ENCODE data around the gene MRPL48. TPM values are rescaled to one million over a fixed set of nuclear protein-coding genes. Genes with fewer than 3 reads are reported as not detected.

The MRPL48 gene
- total RNA-seq, 2 donors from 2014 or later, result 36.4 to 55.3 TPM

GRCh38 chr11:73760679-73761402, 26.8 kb upstream of the MRPL48 start, which contains the start of gene RAB6A:
Gene RAB6A, minus strand, starts transcription at chr11:73761074. Its CDS starts 439 bp downstream, at chr11:73760635.
- Histone ChIP-seq H3K27ac (ENCODE audit: low read depth, low read length) (peak within 1 kb of the TSS; percentile 85), H3K36me3 (ENCODE audit: control insufficient read depth, insufficient read depth, low read length) (no peaks in the 10 kb centered on the region), H3K9ac (ENCODE audit: extremely low read depth, low read length, poor library complexity, severe bottlenecking) (peak within 1 kb of the TSS; percentile 84), H3K9me3 (ENCODE audit: control insufficient read depth, low read length) (no peaks in the 10 kb centered on the region), H3K4me1 (ENCODE audit: control insufficient read depth, insufficient read depth, low read length) (no peaks in the 10 kb centered on the region), H3K4me3 (ENCODE audit: low read length) (peak within 1 kb of the TSS; percentile 96), H3K27me3 (ENCODE audit: control insufficient read depth, insufficient read depth, low read length, poor library complexity, severe bottlenecking) (no peaks in the 10 kb centered on the region)
- H3K36me3 Mint-ChIP-seq (ENCODE audit: low read depth), result peaks cover 3% of the 10 kb centered on the region
- peak within 1 kb of the TSS; percentile 94 for H3K4me3 Mint-ChIP-seq
- 0 to 2% methylated on average over 30 to 74 of the region's 74 CpGs for WGBS, 2 experiments (ENCODE audit: insufficient coverage in 1 of 2, insufficient read length in 1 of 2)
- peaks cover 16% of the 10 kb centered on the region for H3K4me1 Mint-ChIP-seq
- no peaks in the 10 kb centered on the region for H3K27me3 Mint-ChIP-seq (ENCODE audit: insufficient read depth)
- DNase-seq, result peak; percentile 100
- peak within 1 kb of the TSS; percentile 97 for H3K27ac Mint-ChIP-seq
- TF ChIP-seq CTCF (conservative IDR thresholded peaks at IDR 0.05), result peak; percentile 54
- H3K9me3 Mint-ChIP-seq, result no peaks in the 10 kb centered on the region

DNA sequence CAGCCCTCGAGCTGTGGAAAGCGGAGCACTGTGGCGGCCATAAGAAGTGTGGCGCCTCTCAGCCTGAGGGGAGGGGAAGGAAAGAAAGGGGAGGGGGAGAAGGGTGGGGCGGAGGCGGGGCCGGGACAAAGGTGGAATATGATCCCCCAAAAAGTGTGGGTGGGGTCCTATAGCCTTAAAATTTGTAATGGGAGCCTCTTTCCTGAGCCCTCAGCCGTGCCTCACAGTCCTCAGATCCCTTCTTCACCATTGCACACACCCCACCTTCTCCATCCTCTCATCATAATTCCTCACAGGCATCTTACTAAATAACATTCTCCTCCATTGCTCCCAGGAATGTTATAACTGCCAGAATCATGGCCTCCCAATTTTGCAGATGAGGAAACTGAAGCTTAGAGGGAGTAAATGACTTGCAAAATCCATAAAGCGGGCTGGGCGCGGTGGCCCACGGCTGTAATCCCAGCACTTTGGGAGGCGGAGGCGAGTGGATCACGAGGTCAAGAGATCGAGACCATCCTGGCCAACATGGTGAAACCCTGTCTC, 26.2 kb upstream of the MRPL48 start:
- no peaks in the 10 kb centered on the region for H3K27me3 ChIP-seq (ENCODE audit: control insufficient read depth, insufficient read depth, low read length, poor library complexity, severe bottlenecking)
- peak overlapping the region; percentile 96 for H3K4me3 ChIP-seq (ENCODE audit: low read length)
- no peaks in the 10 kb centered on the region for H3K9me3 ChIP-seq (ENCODE audit: control insufficient read depth, low read length)
- peaks cover 3% of the 10 kb centered on the region for H3K36me3 Mint-ChIP-seq (ENCODE audit: low read depth)
- no peak for TF ChIP-seq CTCF (conservative IDR thresholded peaks at IDR 0.05)
- H3K36me3 ChIP-seq (ENCODE audit: control insufficient read depth, insufficient read depth, low read length), result no peaks in the 10 kb centered on the region
- no peaks in the 10 kb centered on the region for H3K9me3 Mint-ChIP-seq
- H3K4me3 Mint-ChIP-seq, result peak overlapping the region; percentile 94
- H3K9ac ChIP-seq (ENCODE audit: extremely low read depth, low read length, poor library complexity, severe bottlenecking), result no peak overlapping the region
- H3K27me3 Mint-ChIP-seq (ENCODE audit: insufficient read depth), result no peaks in the 10 kb centered on the region
- H3K4me1 Mint-ChIP-seq, result peaks cover 16% of the 10 kb centered on the region
- H3K27ac Mint-ChIP-seq, result peak overlapping the region; percentile 97
- peak overlapping the region; percentile 67 for H3K27ac ChIP-seq (ENCODE audit: low read depth, low read length)
- no peak for DNase-seq
- WGBS, 2 experiments (ENCODE audit: insufficient coverage in 1 of 2, insufficient read length in 1 of 2), result 50 to 70% methylated on average over 11 to 15 of the region's 16 CpGs
- H3K4me1 ChIP-seq (ENCODE audit: control insufficient read depth, insufficient read depth, low read length), result no peaks in the 10 kb centered on the region

DNA sequence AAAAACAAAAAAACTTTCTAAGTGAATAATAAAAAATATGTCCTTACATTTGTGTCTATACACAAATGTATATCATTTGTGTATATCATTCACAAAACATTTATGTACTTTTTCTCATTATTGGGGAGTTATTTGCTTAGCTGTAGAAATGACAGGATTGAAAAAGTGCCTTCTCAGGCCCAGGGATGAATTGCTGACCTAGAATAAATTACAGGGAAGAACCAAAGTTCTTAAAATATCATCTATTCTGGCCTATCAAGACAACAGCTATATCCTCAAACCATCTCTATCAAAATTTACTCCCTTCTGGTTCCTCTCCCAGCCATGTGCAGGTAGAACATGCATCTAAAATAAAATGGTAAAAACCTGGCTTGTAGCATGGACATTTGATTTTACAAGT, 24.9 kb upstream of the MRPL48 start:
- Histone ChIP-seq H3K27ac (ENCODE audit: low read depth, low read length) (no peak overlapping the region), H3K4me3 (ENCODE audit: low read length) (no peak overlapping the region), H3K4me1 (ENCODE audit: control insufficient read depth, insufficient read depth, low read length) (no peaks in the 10 kb centered on the region), H3K9ac (ENCODE audit: extremely low read depth, low read length, poor library complexity, severe bottlenecking) (no peak overlapping the region), H3K36me3 (ENCODE audit: control insufficient read depth, insufficient read depth, low read length) (no peaks in the 10 kb centered on the region), H3K27me3 (ENCODE audit: control insufficient read depth, insufficient read depth, low read length, poor library complexity, severe bottlenecking) (no peaks in the 10 kb centered on the region), H3K9me3 (ENCODE audit: control insufficient read depth, low read length) (no peaks in the 10 kb centered on the region)
- no peaks in the 10 kb centered on the region for H3K9me3 Mint-ChIP-seq
- no peaks in the 10 kb centered on the region for H3K27me3 Mint-ChIP-seq (ENCODE audit: insufficient read depth)
- H3K27ac Mint-ChIP-seq, result no peak overlapping the region
- H3K4me3 Mint-ChIP-seq, result no peak overlapping the region
- DNase-seq, result no peak
- peaks cover 14% of the 10 kb centered on the region for H3K4me1 Mint-ChIP-seq
- no peak for TF ChIP-seq CTCF (conservative IDR thresholded peaks at IDR 0.05)
- H3K36me3 Mint-ChIP-seq (ENCODE audit: low read depth), result no peaks in the 10 kb centered on the region

Data from endodermal cell (in vitro differentiated cells).